Bronchial epithelial cell (primary cell): Measurements from ENCODE around the gene TMIE. TPM values are rescaled to one million over a fixed set of nuclear protein-coding genes. Genes with fewer than 3 reads are reported as not detected.
A peak's percentile ranks its signal among the peaks of the same experiment; 100 is the strongest.

Source experiments
- DNase-seq: peaks from one replicate; pipeline ENCODE4 v3.0.0-alpha.2; 2010; ENCODE audit warnings: low read depth
- FAIRE-seq: peaks from 2 replicates; lab custom pipeline; 2011; peaks lifted over from hg19 to GRCh38; lab: Jason Lieb, UNC
- H3K27me3 ChIP-seq: 2 replicates; pipeline ENCODE4 v1.5.1; 2011; ENCODE audit warnings: low read length; ENCODE audit not compliant: control insufficient read depth, insufficient read depth
- H3K36me3 ChIP-seq: 2 replicates; pipeline ENCODE4 v1.5.1; 2011; ENCODE audit warnings: low read length; ENCODE audit not compliant: control insufficient read depth, insufficient read depth
- H3K4me3 ChIP-seq: 2 replicates; pipeline ENCODE4 v1.5.1; 2011; ENCODE audit warnings: mild to moderate bottlenecking, low read depth, low read length, control low read depth
- CTCF ChIP-seq: IDR thresholded peaks from 2 replicates; pipeline ENCODE4 v1.5.1; 2011; ENCODE audit warnings: mild to moderate bottlenecking, moderate library complexity, low read length, control low read depth, inconsistent platforms; ENCODE audit not compliant: insufficient read depth, severe bottlenecking
- total RNA-seq: library from RNA; depleted of rRNA; stranded (reverse); fragments of >200 nt; gene quantifications from 2 replicates; pipeline ENCODE4 v1.2.1, GENCODE V29; 2014

The TMIE gene
- total RNA-seq, 1 donor from 2014 or later, result 1.6 TPM

- no peak for FAIRE-seq
- peaks cover 17% of the 10 kb centered on the region for H3K36me3 ChIP-seq
- DNase-seq, result no peak
- H3K4me3 ChIP-seq, result no peak overlapping the region
- no peaks in the 10 kb centered on the region for H3K27me3 ChIP-seq
- TF ChIP-seq CTCF, result no peak
Observed at GRCh38 chr3:46667657-46668056, 33.5 kb upstream of the TMIE start.

GRCh38 chr3:46668116-46668515 is 33.1 kb upstream of the TMIE start:
- TF ChIP-seq CTCF, result no peak

GRCh38 chr3:46668591-46668990 is 32.6 kb upstream of the TMIE start:
- peaks cover 24% of the 10 kb centered on the region for H3K36me3 ChIP-seq
- no peak for FAIRE-seq
- peak; percentile 13 for DNase-seq
- no peak overlapping the region for H3K4me3 ChIP-seq
- H3K27me3 ChIP-seq, result no peaks in the 10 kb centered on the region
- TF ChIP-seq CTCF, result no peak

More at GRCh38 chr3:46668116-46668515, 33.1 kb upstream of the TMIE start:
- FAIRE-seq, result no peak
- H3K36me3 ChIP-seq, result peaks cover 19% of the 10 kb centered on the region
- no peaks in the 10 kb centered on the region for H3K27me3 ChIP-seq
- peak; percentile 11 for DNase-seq
- no peak overlapping the region for H3K4me3 ChIP-seq

GRCh38 chr3:46669191-46669999 is 31.8 kb upstream of the TMIE start:
- no peak overlapping the region for H3K4me3 ChIP-seq
- H3K36me3 ChIP-seq, result peaks cover 32% of the 10 kb centered on the region
- DNase-seq, result no peak
- FAIRE-seq, result no peak
- no peak for TF ChIP-seq CTCF
- no peaks in the 10 kb centered on the region for H3K27me3 ChIP-seq

- TF ChIP-seq CTCF, result no peak
- DNase-seq (no peak), FAIRE-seq (no peak)
- H3K4me3 ChIP-seq, result no peak overlapping the region
- H3K27me3 ChIP-seq, result no peaks in the 10 kb centered on the region
- H3K36me3 ChIP-seq, result peaks cover 41% of the 10 kb centered on the region
Observed at GRCh38 chr3:46670000-46670890, 30.9 kb upstream of the TMIE start.
